Measurements from ENCODE around the gene NOB1.
"Not testable (repeated sequence)": the region's sequence is repeated elsewhere in the genome, so short reads cannot be mapped to it uniquely, and the experiment has no call there.

Gene NOB1

DNA sequence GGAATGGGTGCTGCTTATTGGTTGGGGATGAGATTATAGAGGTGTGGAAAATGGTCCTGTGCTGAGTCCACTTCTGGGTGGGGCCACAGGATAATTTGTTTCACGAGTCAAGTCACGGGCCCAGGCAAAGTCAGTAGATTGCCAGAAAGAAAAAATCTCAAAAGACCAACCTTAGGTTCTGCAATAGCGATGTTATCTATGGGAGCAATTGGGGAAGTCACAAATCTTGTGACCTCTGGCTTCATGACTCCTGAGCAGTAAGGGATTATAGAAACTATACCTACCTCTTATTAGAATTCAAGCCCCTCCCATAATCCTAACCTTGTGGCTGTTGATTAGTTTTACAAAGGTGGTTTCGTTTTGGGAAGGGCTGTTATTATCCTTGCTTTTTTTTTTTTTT, 38.8 kb upstream of the NOB1 start:
- no peak overlapping the region for H3K9ac ChIP-seq (ENCODE audit: low read depth, low read length, poor library complexity, severe bottlenecking)
- H3K79me2 ChIP-seq (ENCODE audit: insufficient read depth, low read length) = no peaks in the 10 kb centered on the region
- H3K9me3 ChIP-seq (ENCODE audit: insufficient read depth, low read depth, low read length) = no peaks in the 10 kb centered on the region
- H2AFZ ChIP-seq (ENCODE audit: low read length) = no peak overlapping the region
- no peaks in the 10 kb centered on the region for H3K9me2 ChIP-seq (replicated peaks; ENCODE audit: low read depth, low read length)
- no peak overlapping the region for H3K4me2 ChIP-seq (ENCODE audit: low read depth, low read length, poor library complexity, severe bottlenecking)
- peaks cover 2% of the 10 kb centered on the region; the same call in 1 of the 2 replicates for H3K36me3 ChIP-seq (ENCODE audit: insufficient read depth, low read length)
- TF ChIP-seq EZH2phosphoT487 (IDR thresholded peaks at IDR 0.05; ENCODE audit: borderline replicate concordance) = no peak
- TF ChIP-seq, protein P1, sequence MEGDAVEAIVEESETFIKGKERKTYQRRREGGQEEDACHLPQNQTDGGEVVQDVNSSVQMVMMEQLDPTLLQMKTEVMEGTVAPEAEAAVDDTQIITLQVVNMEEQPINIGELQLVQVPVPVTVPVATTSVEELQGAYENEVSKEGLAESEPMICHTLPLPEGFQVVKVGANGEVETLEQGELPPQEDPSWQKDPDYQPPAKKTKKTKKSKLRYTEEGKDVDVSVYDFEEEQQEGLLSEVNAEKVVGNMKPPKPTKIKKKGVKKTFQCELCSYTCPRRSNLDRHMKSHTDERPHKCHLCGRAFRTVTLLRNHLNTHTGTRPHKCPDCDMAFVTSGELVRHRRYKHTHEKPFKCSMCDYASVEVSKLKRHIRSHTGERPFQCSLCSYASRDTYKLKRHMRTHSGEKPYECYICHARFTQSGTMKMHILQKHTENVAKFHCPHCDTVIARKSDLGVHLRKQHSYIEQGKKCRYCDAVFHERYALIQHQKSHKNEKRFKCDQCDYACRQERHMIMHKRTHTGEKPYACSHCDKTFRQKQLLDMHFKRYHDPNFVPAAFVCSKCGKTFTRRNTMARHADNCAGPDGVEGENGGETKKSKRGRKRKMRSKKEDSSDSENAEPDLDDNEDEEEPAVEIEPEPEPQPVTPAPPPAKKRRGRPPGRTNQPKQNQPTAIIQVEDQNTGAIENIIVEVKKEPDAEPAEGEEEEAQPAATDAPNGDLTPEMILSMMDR (conservative IDR thresholded peaks at IDR 0.05; ENCODE audit: low read length) = no peak
- H3F3A ChIP-seq (ENCODE audit: low read depth) = no peaks in the 10 kb centered on the region
- H3K27me3 ChIP-seq (ENCODE audit: insufficient read depth, low read length, poor library complexity, severe bottlenecking) = no peaks in the 10 kb centered on the region
- peaks cover 7% of the 10 kb centered on the region for H4K20me1 ChIP-seq (ENCODE audit: insufficient read depth, low read length, poor library complexity, severe bottlenecking)
- H3K4me3 ChIP-seq (ENCODE audit: low read length, poor library complexity, severe bottlenecking) = no peak overlapping the region
- no peaks in the 10 kb centered on the region for H3K4me1 ChIP-seq (ENCODE audit: insufficient read depth, low read length, poor library complexity, severe bottlenecking)

GRCh38 chr16:69791391-69791847, 36.7 kb upstream of the NOB1 start:
- H2AFZ ChIP-seq (ENCODE audit: low read length); H3F3A ChIP-seq (ENCODE audit: low read depth); H3K4me1 ChIP-seq (ENCODE audit: insufficient read depth, low read length, poor library complexity, severe bottlenecking); H3K4me3 ChIP-seq (ENCODE audit: low read length, poor library complexity, severe bottlenecking); H3K9ac ChIP-seq (ENCODE audit: low read depth, low read length, poor library complexity, severe bottlenecking); H3K4me2 ChIP-seq (ENCODE audit: low read depth, low read length, poor library complexity, severe bottlenecking); H3K27me3 ChIP-seq (ENCODE audit: insufficient read depth, low read length, poor library complexity, severe bottlenecking); H3K79me2 ChIP-seq (ENCODE audit: insufficient read depth, low read length); H3K9me3 ChIP-seq (ENCODE audit: insufficient read depth, low read depth, low read length); H4K20me1 ChIP-seq (ENCODE audit: insufficient read depth, low read length, poor library complexity, severe bottlenecking); H3K9me2 ChIP-seq (replicated peaks; ENCODE audit: low read depth, low read length): not testable (repeated sequence)
- peaks cover 18% of the 10 kb centered on the region; the same call in 1 of the 2 replicates for H3K36me3 ChIP-seq (ENCODE audit: insufficient read depth, low read length)

DNA sequence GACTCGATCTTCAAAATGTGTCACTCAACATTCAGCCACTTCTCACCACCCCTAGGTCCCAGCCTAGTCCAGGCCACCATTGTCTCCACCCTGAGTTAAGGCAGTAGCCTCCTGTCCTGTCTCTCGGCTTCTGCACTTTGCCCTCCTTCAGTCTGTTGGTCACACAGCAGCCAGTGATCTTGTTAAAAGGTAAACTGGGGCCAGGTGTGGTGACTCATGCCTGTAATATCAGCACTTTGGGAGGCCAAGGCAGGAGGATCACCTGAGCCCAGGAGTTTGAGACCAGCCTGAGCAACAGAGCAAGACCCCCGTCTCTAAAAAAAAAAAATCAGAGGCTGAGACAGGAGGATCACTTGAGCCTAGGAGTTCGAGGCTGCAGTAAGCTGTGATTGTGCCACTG, 33.2 kb upstream of the NOB1 start:
- Histone ChIP-seq H2AFZ (ENCODE audit: low read length) (no peak overlapping the region), H3K4me1 (ENCODE audit: insufficient read depth, low read length, poor library complexity, severe bottlenecking) (no peaks in the 10 kb centered on the region), H3F3A (ENCODE audit: low read depth) (no peaks in the 10 kb centered on the region), H3K4me2 (ENCODE audit: low read depth, low read length, poor library complexity, severe bottlenecking) (no peak overlapping the region), H3K9me3 (ENCODE audit: insufficient read depth, low read depth, low read length) (no peaks in the 10 kb centered on the region), H3K27me3 (ENCODE audit: insufficient read depth, low read length, poor library complexity, severe bottlenecking) (no peaks in the 10 kb centered on the region), H3K4me3 (ENCODE audit: low read length, poor library complexity, severe bottlenecking) (no peak overlapping the region), H3K36me3 (ENCODE audit: insufficient read depth, low read length) (peaks cover 18% of the 10 kb centered on the region; the same call in 1 of the 2 replicates), H3K9ac (ENCODE audit: low read depth, low read length, poor library complexity, severe bottlenecking) (no peak overlapping the region), H3K79me2 (ENCODE audit: insufficient read depth, low read length) (no peaks in the 10 kb centered on the region), H4K20me1 (ENCODE audit: insufficient read depth, low read length, poor library complexity, severe bottlenecking) (no peaks in the 10 kb centered on the region), H3K9me2 (replicated peaks; ENCODE audit: low read depth, low read length) (no peaks in the 10 kb centered on the region)
- TF ChIP-seq, protein P1 (conservative IDR thresholded peaks at IDR 0.05; ENCODE audit: low read length) = no peak
- no peak for TF ChIP-seq EZH2phosphoT487 (IDR thresholded peaks at IDR 0.05; ENCODE audit: borderline replicate concordance)

DNA sequence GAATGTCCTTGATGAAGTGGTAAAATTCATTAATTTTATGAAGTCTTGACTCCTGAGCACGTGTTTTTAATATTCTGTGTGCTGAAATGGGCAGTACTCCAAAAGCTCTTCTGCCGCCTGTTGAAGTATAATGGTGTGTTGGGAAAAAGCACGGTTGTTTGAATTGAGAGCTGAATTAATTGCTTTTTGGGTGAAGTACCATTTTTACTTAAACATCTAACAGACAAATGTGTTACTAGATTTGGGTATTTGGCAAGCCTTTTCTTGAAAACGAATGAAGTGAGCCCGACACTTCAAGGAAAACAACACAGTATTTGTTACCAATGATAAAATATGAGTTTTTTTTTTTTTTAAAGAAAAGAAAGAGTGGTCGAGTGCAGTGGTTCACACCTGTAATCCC, 29.9 kb upstream of the NOB1 start:
- Histone ChIP-seq H2AFZ (ENCODE audit: low read length) (no peak overlapping the region), H3K36me3 (ENCODE audit: insufficient read depth, low read length) (peaks cover 18% of the 10 kb centered on the region; the same call in 1 of the 2 replicates), H4K20me1 (ENCODE audit: insufficient read depth, low read length, poor library complexity, severe bottlenecking) (no peaks in the 10 kb centered on the region), H3K4me3 (ENCODE audit: low read length, poor library complexity, severe bottlenecking) (no peak overlapping the region), H3K9ac (ENCODE audit: low read depth, low read length, poor library complexity, severe bottlenecking) (no peak overlapping the region), H3K27me3 (ENCODE audit: insufficient read depth, low read length, poor library complexity, severe bottlenecking) (no peaks in the 10 kb centered on the region), H3K4me2 (ENCODE audit: low read depth, low read length, poor library complexity, severe bottlenecking) (no peak overlapping the region), H3K9me2 (replicated peaks; ENCODE audit: low read depth, low read length) (no peaks in the 10 kb centered on the region), H3K79me2 (ENCODE audit: insufficient read depth, low read length) (no peaks in the 10 kb centered on the region), H3F3A (ENCODE audit: low read depth) (no peaks in the 10 kb centered on the region), H3K9me3 (ENCODE audit: insufficient read depth, low read depth, low read length) (no peaks in the 10 kb centered on the region), H3K4me1 (ENCODE audit: insufficient read depth, low read length, poor library complexity, severe bottlenecking) (no peaks in the 10 kb centered on the region)
- TF ChIP-seq, protein P1 (conservative IDR thresholded peaks at IDR 0.05; ENCODE audit: low read length) = no peak
- TF ChIP-seq EZH2phosphoT487 (IDR thresholded peaks at IDR 0.05; ENCODE audit: borderline replicate concordance) = no peak
